GM18508 (cell line): ENCODE data around the gene HTR4.

Experiments used
- ATAC-seq: cut with Tn5 transposase; IDR thresholded peaks from one replicate; pipeline ENCODE4 v1.9.1; 2021; ENCODE audit warnings: moderate number of reproducible peaks; ENCODE audit not compliant: insufficient read depth, unreplicated experiment

Gene HTR4

GRCh38 chr5:148666353-148666752 is 12.0 kb upstream of the HTR4 start:
- ATAC-seq: no peak

GRCh38 chr5:148665431-148665830 is 11.1 kb upstream of the HTR4 start:
- no peak for ATAC-seq

GRCh38 chr5:148663509-148663908 is 9.2 kb upstream of the HTR4 start:
- no peak for ATAC-seq

- ATAC-seq: no peak
These were observed 6.0 kb upstream of the HTR4 start for GRCh38 chr5:148660346-148660660.

- no peak for ATAC-seq
These were observed 5.5 kb upstream of the HTR4 start for GRCh38 chr5:148659641-148660345.

- no peak for ATAC-seq
These were observed 964 bp downstream of the HTR4 start for GRCh38 chr5:148653291-148653835.

GRCh38 chr5:148651528-148651927 is 2.8 kb downstream of the HTR4 start:
- no peak for ATAC-seq

GRCh38 chr5:148645527-148645926 is 8.8 kb downstream of the HTR4 start:
- ATAC-seq: no peak

- no peak for ATAC-seq
These were observed 12.6 kb downstream of the HTR4 start for GRCh38 chr5:148641735-148642134.

GRCh38 chr5:148640471-148640870 is 13.9 kb downstream of the HTR4 start:
- ATAC-seq: no peak

GRCh38 chr5:148639081-148639480 is 15.2 kb downstream of the HTR4 start:
- ATAC-seq: no peak

- no peak for ATAC-seq
These were observed 18.0 kb downstream of the HTR4 start for GRCh38 chr5:148636353-148636752.

- ATAC-seq: no peak
These were observed 18.8 kb downstream of the HTR4 start for GRCh38 chr5:148635321-148636083.

- ATAC-seq: no peak
These were observed 21.3 kb downstream of the HTR4 start for GRCh38 chr5:148633067-148633377.

GRCh38 chr5:148632255-148633066 is 21.9 kb downstream of the HTR4 start:
- no peak for ATAC-seq

GRCh38 chr5:148626986-148627385 is 27.3 kb downstream of the HTR4 start:
- no peak for ATAC-seq

- no peak for ATAC-seq
These were observed 28.2 kb downstream of the HTR4 start for GRCh38 chr5:148626081-148626613.

GRCh38 chr5:148625250-148625649 is 29.1 kb downstream of the HTR4 start:
- ATAC-seq: no peak

GRCh38 chr5:148623741-148624140 is 30.6 kb downstream of the HTR4 start:
- ATAC-seq: no peak

- ATAC-seq: no peak
These were observed 31.2 kb downstream of the HTR4 start for GRCh38 chr5:148623101-148623500.

GRCh38 chr5:148620696-148621095 is 33.6 kb downstream of the HTR4 start:
- ATAC-seq: peak; percentile 82
